ENCODE measurements around the gene UBXN6.

GRCh38 chr19:4445963-4446703, 11.5 kb downstream of the UBXN6 start:
- TF ChIP-seq CTCF (conservative IDR thresholded peaks at IDR 0.05 in 1 of 2, IDR thresholded peaks at IDR 0.05 in 1 of 2; ENCODE audit: extremely low read depth in 1 of 2, insufficient read depth in 1 of 2, low read depth in 1 of 2, low read length in 2 of 2), result no peak
- TF ChIP-seq EZH2 (IDR thresholded peaks at IDR 0.05; ENCODE audit: borderline replicate concordance, low read length), result no peak
